GM21786 (cell line): ENCODE results near the gene TOM1L2.

ENCODE experiments used
- ATAC-seq: cut with Tn5 transposase; IDR thresholded peaks from one replicate; pipeline ENCODE4 v1.9.1; 2021; ENCODE audit not compliant: unreplicated experiment

The TOM1L2 gene

GRCh38 chr17:17851103-17852002 lies 120.8 kb downstream of the TOM1L2 start:
- ATAC-seq, result no peak

GRCh38 chr17:17849845-17850373 lies 122.3 kb downstream of the TOM1L2 start:
- peak; percentile 50 for ATAC-seq

GRCh38 chr17:17849147-17849820 lies 122.9 kb downstream of the TOM1L2 start:
- ATAC-seq, result peak; percentile 51

- ATAC-seq, result no peak
These were observed 123.7 kb downstream of the TOM1L2 start for GRCh38 chr17:17848311-17849082.

- no peak for ATAC-seq
These were observed 124.5 kb downstream of the TOM1L2 start for GRCh38 chr17:17847726-17848125.

- ATAC-seq, result no peak
These were observed 125.0 kb downstream of the TOM1L2 start for GRCh38 chr17:17847118-17847689.

- ATAC-seq, result no peak
These were observed 125.6 kb downstream of the TOM1L2 start for GRCh38 chr17:17846645-17847044.

GRCh38 chr17:17846003-17846402 lies 126.2 kb downstream of the TOM1L2 start:
- no peak for ATAC-seq

GRCh38 chr17:17845046-17845775 lies 127.0 kb downstream of the TOM1L2 start:
- no peak for ATAC-seq

- ATAC-seq, result no peak
These were observed 127.7 kb downstream of the TOM1L2 start for GRCh38 chr17:17844500-17844899.

GRCh38 chr17:17844079-17844478 lies 128.1 kb downstream of the TOM1L2 start:
- ATAC-seq, result no peak

GRCh38 chr17:17843096-17843495 lies 129.1 kb downstream of the TOM1L2 start:
- ATAC-seq, result no peak

GRCh38 chr17:17842111-17842876 lies 129.9 kb downstream of the TOM1L2 start:
- no peak for ATAC-seq

- no peak for ATAC-seq
These were observed 130.6 kb downstream of the TOM1L2 start for GRCh38 chr17:17841601-17842025.

GRCh38 chr17:17840751-17841591 lies 131.2 kb downstream of the TOM1L2 start:
- no peak for ATAC-seq

GRCh38 chr17:17839791-17840707 lies 132.2 kb downstream of the TOM1L2 start:
- ATAC-seq, result peak; percentile 48
